ENCODE measurements around the gene RDX.
"Not testable (repeated sequence)": the region's sequence is repeated elsewhere in the genome, so short reads cannot be mapped to it uniquely, and the experiment has no call there.

RDX gene

GRCh38 chr11:110305169-110306018, 9.0 kb upstream of the RDX start:
- no peak for DNase-seq (ENCODE audit: low spot score)

- DNase-seq (ENCODE audit: low spot score), result no peak
These were observed 7.0 kb upstream of the RDX start for GRCh38 chr11:110303414-110303826.

GRCh38 chr11:110301577-110301976, 5.2 kb upstream of the RDX start:
- DNase-seq (ENCODE audit: low spot score), result no peak

- no peak for DNase-seq (ENCODE audit: low spot score)
These were observed 4.6 kb upstream of the RDX start for GRCh38 chr11:110301032-110301431.

GRCh38 chr11:110299006-110299785, 2.8 kb upstream of the RDX start:
- DNase-seq (ENCODE audit: low spot score), result no peak

GRCh38 chr11:110298301-110298765, 1.9 kb upstream of the RDX start:
- DNase-seq (ENCODE audit: low spot score), result no peak

- DNase-seq (ENCODE audit: low spot score), result no peak
These were observed 1.4 kb upstream of the RDX start for GRCh38 chr11:110297726-110298300.

- no peak for DNase-seq (ENCODE audit: low spot score)
These were observed 787 bp upstream of the RDX start for GRCh38 chr11:110297076-110297725.

GRCh38 chr11:110295531-110296225, 736 bp downstream of the RDX start:
- DNase-seq (ENCODE audit: low spot score), result peak; percentile 75

GRCh38 chr11:110295086-110295485, 1.3 kb downstream of the RDX start:
- DNase-seq (ENCODE audit: low spot score), result no peak

- no peak for DNase-seq (ENCODE audit: low spot score)
These were observed 1.9 kb downstream of the RDX start for GRCh38 chr11:110294509-110294908.

GRCh38 chr11:110293389-110293788, 3.0 kb downstream of the RDX start:
- DNase-seq (ENCODE audit: low spot score), result no peak

- DNase-seq (ENCODE audit: low spot score), result not testable (repeated sequence)
These were observed 4.3 kb downstream of the RDX start for GRCh38 chr11:110292146-110292545.

GRCh38 chr11:110290591-110291334, 5.7 kb downstream of the RDX start:
- DNase-seq (ENCODE audit: low spot score), result no peak

- no peak for DNase-seq (ENCODE audit: low spot score)
These were observed 6.9 kb downstream of the RDX start for GRCh38 chr11:110289472-110289871.

- no peak for DNase-seq (ENCODE audit: low spot score)
These were observed 8.9 kb downstream of the RDX start for GRCh38 chr11:110287537-110287936.

GRCh38 chr11:110286298-110287040, 9.9 kb downstream of the RDX start:
- no peak for DNase-seq (ENCODE audit: low spot score)

- no peak for DNase-seq (ENCODE audit: low spot score)
These were observed 12.6 kb downstream of the RDX start for GRCh38 chr11:110283862-110284261.

- DNase-seq (ENCODE audit: low spot score), result not testable (repeated sequence)
These were observed 15.8 kb downstream of the RDX start for GRCh38 chr11:110280595-110280994.

- DNase-seq (ENCODE audit: low spot score), result no peak
These were observed 16.5 kb downstream of the RDX start for GRCh38 chr11:110279881-110280280.
